ENCODE data around the gene HSPA1B. TPM values are rescaled to one million over a fixed set of nuclear protein-coding genes. Genes with fewer than 3 reads are reported as not detected.
"Not testable (repeated sequence)": the region's sequence is repeated elsewhere in the genome, so short reads cannot be mapped to it uniquely, and the experiment has no call there.

Gene HSPA1B
- polyA plus RNA-seq, 3 donors, result 125 to 178 (median 158) TPM

DNA sequence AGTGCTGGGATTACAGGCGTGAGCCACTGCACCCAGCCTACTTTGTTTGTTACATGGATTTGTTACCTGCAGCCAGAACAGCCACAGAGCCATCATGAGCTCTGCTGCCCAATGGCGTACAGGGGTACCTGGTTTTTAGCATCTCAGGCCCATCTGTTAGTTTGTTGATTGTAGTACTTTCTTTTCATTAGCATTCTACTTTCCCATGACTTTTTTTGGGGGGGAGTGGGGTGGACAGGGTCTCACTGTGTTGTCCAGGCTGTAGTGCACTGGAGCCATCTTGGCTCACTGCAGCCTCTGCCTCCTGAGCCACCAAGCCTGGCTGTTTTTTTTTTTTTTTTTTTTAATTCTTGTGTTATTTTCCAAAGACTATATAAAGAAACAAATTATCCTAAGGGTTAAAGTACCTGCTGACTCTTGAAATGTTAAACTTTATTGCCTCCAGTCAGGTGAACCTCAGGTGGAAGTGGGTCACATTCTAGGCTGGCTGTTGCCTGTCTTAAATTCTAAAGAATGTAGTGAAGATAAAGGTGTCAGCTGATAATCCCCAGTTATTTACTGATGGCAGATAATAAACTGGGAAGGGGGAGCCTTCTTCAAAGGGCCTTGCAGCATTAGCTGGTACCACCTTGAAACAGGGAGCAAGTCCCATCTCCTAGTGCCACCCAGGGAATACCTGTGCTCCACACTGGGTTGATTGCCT, 19.9 kb downstream of the HSPA1B start:
- DNase-seq, result no peak

DNA sequence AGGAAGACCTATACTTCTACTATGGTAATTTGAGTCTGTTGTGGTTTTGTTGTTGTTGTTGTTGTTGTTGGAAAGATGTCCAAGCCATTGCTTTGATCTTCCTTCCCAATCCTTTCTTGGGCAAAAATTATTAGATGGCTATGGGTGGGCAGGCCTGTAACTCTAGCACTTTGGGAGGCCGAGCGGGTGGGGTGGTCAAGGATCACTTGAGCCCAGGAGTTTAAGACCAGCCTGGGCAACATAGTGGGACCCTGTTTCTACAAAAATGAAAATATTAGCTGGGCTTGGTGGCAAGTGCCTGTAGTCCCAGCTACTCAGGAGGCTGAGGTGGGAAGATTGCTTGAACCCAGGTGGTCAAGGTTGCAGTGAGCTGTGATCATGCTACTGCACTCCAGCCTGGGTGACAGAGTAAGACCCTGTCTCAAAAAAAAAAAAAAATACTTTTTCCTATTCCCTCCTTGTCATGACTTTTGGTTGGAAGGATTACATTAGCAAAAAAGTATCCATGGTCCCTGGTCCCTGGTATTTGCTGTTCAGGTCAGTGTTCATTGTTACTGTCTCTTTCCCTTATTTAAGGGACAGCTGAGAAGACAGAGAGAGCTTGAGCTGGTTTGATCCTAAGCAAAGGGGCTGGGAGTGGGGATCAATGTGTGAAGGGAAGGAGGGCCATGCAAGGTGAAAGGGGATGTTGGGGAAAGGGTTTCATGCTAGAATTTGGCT, 23.4 kb downstream of the HSPA1B start:
- no peak for DNase-seq

GRCh38 chr6:31851485-31851832, 23.9 kb downstream of the HSPA1B start:
- DNase-seq, result no peak

DNA sequence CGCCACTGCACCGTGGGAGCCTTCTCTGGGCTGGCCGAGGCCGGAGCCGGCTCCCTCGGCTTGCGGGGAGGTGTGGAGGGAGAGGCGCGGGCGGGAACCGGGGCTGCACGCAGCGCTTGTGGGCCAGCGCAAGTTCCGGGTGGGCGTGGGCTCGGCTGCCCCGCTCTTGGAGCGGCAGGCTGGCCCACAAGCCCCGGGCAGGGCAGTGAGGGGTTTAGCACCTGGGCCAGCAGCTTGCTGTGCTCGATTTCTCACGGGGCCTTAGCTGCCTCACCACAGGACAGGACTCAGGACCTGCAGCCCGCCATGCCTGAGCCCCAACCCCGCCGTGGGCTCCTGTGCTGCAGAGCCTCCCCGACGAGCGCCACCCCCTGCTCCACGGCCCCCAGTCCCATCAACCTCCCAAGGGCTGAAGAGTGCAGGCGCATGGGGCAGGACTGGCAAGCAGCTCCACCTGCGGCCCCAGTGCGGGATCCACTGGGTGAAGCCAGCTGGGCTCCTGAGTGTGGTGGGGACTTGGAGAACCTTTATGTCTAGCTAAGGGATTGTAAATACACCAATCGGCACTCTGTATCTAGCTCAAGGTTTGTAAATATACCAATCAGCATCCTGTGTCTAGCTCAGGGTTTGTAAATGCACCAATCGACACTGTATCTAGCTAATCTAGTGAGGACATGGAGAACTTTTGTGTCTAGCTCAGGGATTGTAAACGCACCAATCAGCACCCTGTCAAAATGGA, 24.6 kb downstream of the HSPA1B start:
- not testable (repeated sequence) for DNase-seq

- DNase-seq, result not testable (repeated sequence)
Measured at GRCh38 chr6:31857774-31858173, 30.2 kb downstream of the HSPA1B start.

GRCh38 chr6:31858707-31859106, 31.2 kb downstream of the HSPA1B start:
- no peak for DNase-seq

DNA sequence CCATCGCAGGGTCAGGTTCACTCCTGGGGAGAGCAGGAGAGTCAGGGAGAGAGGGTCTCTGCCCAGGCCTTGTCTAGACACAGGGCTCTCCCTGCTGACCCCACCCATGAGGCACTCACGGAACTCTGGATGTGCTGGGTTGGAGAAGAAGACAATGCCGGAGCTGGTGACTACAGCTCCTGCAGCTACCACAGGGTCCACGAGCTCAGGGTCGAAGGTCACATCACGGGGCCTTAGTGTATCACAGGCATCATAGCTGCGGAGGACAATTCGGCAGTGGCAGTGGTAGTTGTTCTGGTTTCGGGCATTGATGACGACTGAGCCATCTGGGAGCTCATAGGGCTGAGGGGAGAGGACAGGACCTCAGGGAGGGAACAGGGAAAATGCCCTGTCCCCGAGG, 32.4 kb downstream of the HSPA1B start:
- no peak for DNase-seq

DNA sequence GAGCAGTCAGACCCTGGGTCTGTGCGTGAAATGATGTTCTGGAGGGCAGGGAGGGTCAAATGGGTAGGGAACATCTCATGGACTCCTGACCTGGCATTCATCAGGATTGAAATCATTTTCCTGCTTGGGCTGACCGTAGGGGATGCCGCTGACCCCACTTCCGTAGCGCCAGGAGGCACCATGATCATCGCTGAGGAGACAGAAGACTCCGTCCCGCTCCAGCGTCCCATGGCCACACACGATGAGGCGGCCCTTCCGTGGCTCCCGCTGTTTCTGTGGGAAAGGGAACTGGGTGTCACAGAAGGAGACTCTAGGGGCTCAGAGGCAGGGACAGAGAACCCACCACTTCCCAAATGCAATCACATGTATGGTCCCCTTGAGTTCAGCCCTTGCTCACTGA, 32.8 kb downstream of the HSPA1B start:
- no peak for DNase-seq

DNA sequence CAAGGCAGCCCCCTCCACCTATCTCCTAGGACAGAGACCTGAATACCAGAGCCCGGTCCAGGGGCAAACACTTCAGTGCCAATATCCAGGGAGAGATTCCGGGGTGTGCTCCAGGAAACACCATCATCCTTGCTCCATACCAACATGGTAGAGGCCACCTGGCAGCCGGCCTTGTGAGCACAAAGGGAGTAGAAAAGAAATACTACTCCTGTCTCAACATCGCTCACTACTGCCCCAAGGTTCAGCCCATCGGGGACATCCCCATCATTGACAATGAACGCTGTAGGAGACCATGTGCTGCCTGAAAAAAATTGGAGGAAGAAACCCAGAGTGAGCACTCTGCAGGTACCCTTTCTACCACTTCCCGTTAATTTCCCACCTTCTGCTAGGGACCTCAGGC, 33.6 kb downstream of the HSPA1B start:
- DNase-seq, result no peak

DNA sequence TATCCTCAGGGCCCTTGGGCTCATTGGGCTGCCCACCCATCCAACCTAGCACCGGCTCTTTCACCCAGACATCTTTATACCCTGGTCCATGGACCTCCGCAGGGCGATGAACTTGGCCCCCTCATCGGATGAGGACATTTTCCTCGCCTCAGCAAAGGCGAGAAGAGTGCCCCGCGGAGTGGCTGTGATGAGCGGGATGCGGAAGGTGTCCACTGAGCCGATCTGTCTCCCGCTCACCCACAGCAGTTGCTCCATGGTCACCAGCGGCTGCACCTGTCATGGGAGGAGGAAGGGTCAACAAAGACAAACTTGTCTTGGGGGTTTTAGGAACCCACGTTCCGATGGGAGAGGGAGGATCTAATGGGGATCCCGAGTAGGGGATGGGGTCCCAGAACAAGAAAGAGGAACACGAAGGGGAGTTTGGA, 34.4 kb downstream of the HSPA1B start:
- DNase-seq, result no peak

- peak; percentile 100 for DNase-seq
Measured at GRCh38 chr6:31862344-31863235, 35.1 kb downstream of the HSPA1B start, which contains the start of gene NEU1. TSS of gene NEU1 (minus strand) at chr6:31862821. CDS start at chr6:31862776, 45 bp downstream.

GRCh38 chr6:31864123-31864562, 36.6 kb downstream of the HSPA1B start:
- DNase-seq, result not testable (repeated sequence)

GRCh38 chr6:31864818-31865204, 37.3 kb downstream of the HSPA1B start:
- no peak for DNase-seq

DNA sequence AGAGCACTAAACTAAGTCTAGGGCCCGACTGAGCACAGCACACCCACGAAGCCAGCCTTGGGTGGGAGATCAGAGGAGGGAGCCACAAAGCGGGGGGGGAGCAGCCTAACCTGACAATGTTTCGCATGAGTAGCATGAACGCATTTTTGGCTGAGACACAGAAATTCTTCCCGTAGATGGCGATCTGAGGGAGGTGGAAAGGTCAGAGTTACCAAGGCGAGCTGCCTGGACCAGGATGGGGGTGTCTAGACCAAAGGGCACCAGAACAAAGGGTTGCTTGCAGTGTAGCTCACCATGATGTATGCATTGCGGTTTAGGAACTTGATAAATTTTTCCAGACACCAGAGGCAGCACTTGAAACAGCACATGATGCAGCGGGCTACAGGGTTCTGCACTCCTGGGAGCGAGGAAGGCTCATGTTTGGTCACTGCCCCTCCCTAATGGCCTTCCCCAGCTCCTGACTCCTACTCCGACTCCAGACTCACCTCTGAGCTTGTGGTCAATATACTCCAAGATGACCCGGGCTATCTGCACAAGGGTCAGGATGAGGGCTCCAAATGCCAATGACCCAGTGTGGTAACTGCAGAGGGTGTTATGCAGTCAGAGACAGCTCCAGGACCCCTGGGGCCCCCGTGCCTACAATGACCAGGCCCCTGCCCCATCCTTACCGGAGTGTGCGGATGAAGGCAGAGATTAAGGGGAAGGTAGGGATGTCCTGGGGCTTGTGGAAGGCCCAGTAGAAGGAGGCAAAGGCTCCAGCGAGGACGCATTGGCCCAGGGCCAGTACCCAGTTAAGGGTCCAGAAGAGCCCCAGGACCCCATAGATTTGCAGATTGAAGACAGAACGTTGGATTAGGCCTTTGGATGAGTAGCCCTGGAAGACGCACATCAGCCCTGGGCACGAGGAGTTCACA, 37.9 kb downstream of the HSPA1B start:
- no peak for DNase-seq

DNA sequence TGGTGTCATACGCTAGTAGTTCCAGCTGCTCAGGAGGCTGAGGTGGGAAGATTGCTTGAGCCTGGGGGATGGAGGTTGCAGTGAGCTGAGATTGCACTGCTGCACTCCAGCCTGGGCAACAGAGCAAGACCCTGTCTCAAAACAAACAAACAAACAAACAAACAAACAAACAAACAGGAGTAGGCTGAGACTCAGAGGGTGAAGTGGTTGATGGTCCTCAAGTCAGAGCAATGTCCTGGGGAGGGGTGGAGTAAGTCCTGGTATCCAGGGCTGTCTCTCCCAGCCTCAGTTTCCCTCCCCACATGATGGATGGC, 41.1 kb downstream of the HSPA1B start:
- not testable (repeated sequence) for DNase-seq

- DNase-seq, result no peak
Measured at GRCh38 chr6:31869343-31869742, 41.8 kb downstream of the HSPA1B start.

- DNase-seq, result no peak
Measured at GRCh38 chr6:31870385-31870921, 42.9 kb downstream of the HSPA1B start.

GRCh38 chr6:31871046-31871659, 43.6 kb downstream of the HSPA1B start:
- no peak for DNase-seq

GRCh38 chr6:31874084-31874670, 46.6 kb downstream of the HSPA1B start:
- DNase-seq, result no peak

Measured in renal pelvis (tissue), 4 donors.